Measurements from ENCODE around the gene RAB3IL1.

DNA sequence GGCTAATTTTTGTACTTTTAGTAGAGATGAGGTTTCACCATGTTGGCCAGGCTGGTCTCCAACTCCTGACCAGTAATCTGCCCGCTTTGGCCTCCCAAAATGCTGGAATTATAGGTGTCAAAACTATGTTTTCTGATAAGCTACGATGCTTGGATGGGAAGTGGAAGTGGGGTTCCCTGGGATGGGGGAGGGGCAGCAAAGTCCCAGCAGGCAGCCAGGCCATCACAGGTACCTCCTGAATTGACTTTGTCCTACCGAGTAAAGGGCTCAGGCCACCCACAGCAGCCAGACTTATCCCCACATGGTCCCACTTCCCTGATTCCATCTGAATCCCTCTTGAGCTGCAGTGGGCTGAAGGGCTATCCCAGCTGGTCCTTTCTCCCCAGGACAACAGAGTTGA is 43.2 kb upstream of the RAB3IL1 start:
- no peak for TF ChIP-seq POLR2A (IDR thresholded peaks at IDR 0.05)
- TF ChIP-seq, protein P1, sequence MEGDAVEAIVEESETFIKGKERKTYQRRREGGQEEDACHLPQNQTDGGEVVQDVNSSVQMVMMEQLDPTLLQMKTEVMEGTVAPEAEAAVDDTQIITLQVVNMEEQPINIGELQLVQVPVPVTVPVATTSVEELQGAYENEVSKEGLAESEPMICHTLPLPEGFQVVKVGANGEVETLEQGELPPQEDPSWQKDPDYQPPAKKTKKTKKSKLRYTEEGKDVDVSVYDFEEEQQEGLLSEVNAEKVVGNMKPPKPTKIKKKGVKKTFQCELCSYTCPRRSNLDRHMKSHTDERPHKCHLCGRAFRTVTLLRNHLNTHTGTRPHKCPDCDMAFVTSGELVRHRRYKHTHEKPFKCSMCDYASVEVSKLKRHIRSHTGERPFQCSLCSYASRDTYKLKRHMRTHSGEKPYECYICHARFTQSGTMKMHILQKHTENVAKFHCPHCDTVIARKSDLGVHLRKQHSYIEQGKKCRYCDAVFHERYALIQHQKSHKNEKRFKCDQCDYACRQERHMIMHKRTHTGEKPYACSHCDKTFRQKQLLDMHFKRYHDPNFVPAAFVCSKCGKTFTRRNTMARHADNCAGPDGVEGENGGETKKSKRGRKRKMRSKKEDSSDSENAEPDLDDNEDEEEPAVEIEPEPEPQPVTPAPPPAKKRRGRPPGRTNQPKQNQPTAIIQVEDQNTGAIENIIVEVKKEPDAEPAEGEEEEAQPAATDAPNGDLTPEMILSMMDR (IDR thresholded peaks at IDR 0.05): no peak

Measured in breast epithelium (tissue), 3 donors.